T-helper 1 cell treated with Interleukin-12 subunit alpha and Interleukin-12 subunit beta and Interleukin-4 antibody, amounts not matched to agents 30 μg/mL and 1 μg/mL, for 36 hours (primary cell): Measurements from ENCODE around the gene COL4A2.

Experiments
- H3K27ac Mint-ChIP-seq: one replicate; pipeline ENCODE4 v1.8.0; 2021; ENCODE audit warnings: mild to moderate bottlenecking, mixed read lengths
- H3K27me3 Mint-ChIP-seq: one replicate; pipeline ENCODE4 v1.8.0; 2021; ENCODE audit warnings: low read depth, mixed read lengths
- H3K36me3 Mint-ChIP-seq: one replicate; pipeline ENCODE4 v1.8.0; 2021; ENCODE audit warnings: low read depth, mixed read lengths
- H3K4me1 Mint-ChIP-seq: one replicate; pipeline ENCODE4 v1.8.0; 2021; ENCODE audit warnings: low read depth, mixed read lengths
- H3K4me3 Mint-ChIP-seq: one replicate; pipeline ENCODE4 v1.8.0; 2021; ENCODE audit warnings: mild to moderate bottlenecking, moderate library complexity, mixed read lengths
- H3K9me3 Mint-ChIP-seq: one replicate; pipeline ENCODE4 v1.8.0; 2021; ENCODE audit warnings: mixed read lengths

COL4A2 gene

DNA sequence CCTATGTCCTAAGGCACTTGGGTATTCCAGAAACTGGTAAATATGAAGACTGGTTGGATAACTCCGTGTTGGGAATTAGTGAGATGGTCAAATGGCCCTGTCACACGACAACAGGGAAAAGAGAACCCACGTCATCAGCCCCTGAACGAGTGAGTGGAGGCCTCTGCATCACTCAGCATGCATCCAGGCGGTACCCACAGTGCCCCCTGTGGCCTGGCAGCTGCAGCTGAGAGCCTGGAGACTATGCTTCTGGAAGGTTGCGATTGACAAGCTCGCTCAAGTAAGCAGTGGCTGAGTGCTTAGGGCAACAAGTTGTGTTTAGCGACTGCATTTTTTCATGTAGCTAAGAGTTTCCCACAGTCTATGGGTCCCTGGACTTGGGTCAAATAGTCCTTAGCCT lies 55.9 kb downstream of the COL4A2 start:
- Mint-ChIP-seq H3K36me3 (no peaks in the 10 kb centered on the region), H3K4me3 (no peak overlapping the region), H3K27ac (no peak overlapping the region), H3K9me3 (no peaks in the 10 kb centered on the region), H3K4me1 (no peaks in the 10 kb centered on the region), H3K27me3 (peaks cover 7% of the 10 kb centered on the region)

GRCh38 chr13:110364081-110364480 lies 57.0 kb downstream of the COL4A2 start:
- H3K4me1 Mint-ChIP-seq = no peaks in the 10 kb centered on the region
- H3K4me3 Mint-ChIP-seq = no peak overlapping the region
- H3K36me3 Mint-ChIP-seq = no peaks in the 10 kb centered on the region
- peaks cover 7% of the 10 kb centered on the region for H3K27me3 Mint-ChIP-seq
- H3K9me3 Mint-ChIP-seq = no peaks in the 10 kb centered on the region
- no peak overlapping the region for H3K27ac Mint-ChIP-seq

GRCh38 chr13:110365876-110366275 lies 58.8 kb downstream of the COL4A2 start:
- peaks cover 9% of the 10 kb centered on the region for H3K27me3 Mint-ChIP-seq
- H3K4me3 Mint-ChIP-seq = no peak overlapping the region
- H3K27ac Mint-ChIP-seq = no peak overlapping the region
- no peaks in the 10 kb centered on the region for H3K36me3 Mint-ChIP-seq
- no peaks in the 10 kb centered on the region for H3K9me3 Mint-ChIP-seq
- H3K4me1 Mint-ChIP-seq = no peaks in the 10 kb centered on the region

DNA sequence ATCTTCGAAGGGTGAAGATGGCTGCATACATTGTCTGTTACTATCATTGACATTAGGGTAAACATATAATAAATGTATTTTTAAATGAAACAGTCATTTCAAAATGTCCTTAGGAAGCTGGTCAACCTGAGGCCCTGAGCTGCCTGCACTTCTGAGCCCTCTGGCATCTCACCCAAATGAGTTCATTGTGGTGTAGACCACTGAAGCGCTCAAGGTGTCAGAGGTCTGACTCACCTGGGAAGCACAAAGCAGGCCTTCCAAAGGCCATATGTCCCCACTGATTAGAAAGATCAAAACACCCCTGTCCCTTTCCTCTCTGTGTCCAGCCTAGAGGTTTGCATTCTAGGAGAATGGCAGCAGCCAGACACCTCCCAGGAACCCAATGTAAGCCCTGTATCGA lies 59.6 kb downstream of the COL4A2 start:
- H3K27ac Mint-ChIP-seq = no peak overlapping the region
- no peaks in the 10 kb centered on the region for H3K9me3 Mint-ChIP-seq
- no peaks in the 10 kb centered on the region for H3K4me1 Mint-ChIP-seq
- no peak overlapping the region for H3K4me3 Mint-ChIP-seq
- H3K36me3 Mint-ChIP-seq = no peaks in the 10 kb centered on the region
- peaks cover 14% of the 10 kb centered on the region for H3K27me3 Mint-ChIP-seq

- no peaks in the 10 kb centered on the region for H3K4me1 Mint-ChIP-seq
Observed at GRCh38 chr13:110367620-110368019, 60.5 kb downstream of the COL4A2 start.

GRCh38 chr13:110368408-110368807 lies 61.3 kb downstream of the COL4A2 start:
- Mint-ChIP-seq H3K36me3 (no peaks in the 10 kb centered on the region), H3K4me3 (no peak overlapping the region), H3K4me1 (no peaks in the 10 kb centered on the region), H3K9me3 (no peaks in the 10 kb centered on the region), H3K27me3 (peaks cover 27% of the 10 kb centered on the region), H3K27ac (no peak overlapping the region)

More at GRCh38 chr13:110367620-110368019, 60.5 kb downstream of the COL4A2 start:
- no peaks in the 10 kb centered on the region for H3K9me3 Mint-ChIP-seq
- no peaks in the 10 kb centered on the region for H3K36me3 Mint-ChIP-seq
- H3K27me3 Mint-ChIP-seq = peaks cover 19% of the 10 kb centered on the region
- H3K4me3 Mint-ChIP-seq = no peak overlapping the region
- H3K27ac Mint-ChIP-seq = no peak overlapping the region

DNA sequence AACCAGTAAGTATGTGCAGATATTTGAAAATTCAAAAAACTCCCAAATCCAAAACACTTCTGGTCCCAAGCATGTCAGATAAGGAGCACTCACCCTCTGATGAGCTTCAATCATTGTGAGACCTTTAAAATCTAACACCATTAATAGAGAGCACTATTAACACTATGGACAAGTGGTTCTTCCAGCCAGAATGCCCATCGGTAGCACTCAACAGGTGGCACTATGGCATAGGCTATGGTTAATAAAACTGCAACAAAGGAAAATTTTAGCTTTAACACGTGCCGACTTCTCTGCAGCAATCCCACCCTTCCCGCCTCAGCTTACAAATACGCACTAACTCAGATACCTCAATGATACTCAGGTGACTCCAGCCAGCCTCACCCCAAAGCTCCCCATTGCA lies 62.3 kb downstream of the COL4A2 start:
- Mint-ChIP-seq H3K4me3 (no peak overlapping the region), H3K4me1 (no peaks in the 10 kb centered on the region), H3K9me3 (no peaks in the 10 kb centered on the region), H3K36me3 (no peaks in the 10 kb centered on the region), H3K27ac (no peak overlapping the region), H3K27me3 (peaks cover 37% of the 10 kb centered on the region)

- Mint-ChIP-seq H3K4me3 (no peak overlapping the region), H3K4me1 (no peaks in the 10 kb centered on the region), H3K27me3 (peaks cover 44% of the 10 kb centered on the region), H3K27ac (no peak overlapping the region), H3K9me3 (no peaks in the 10 kb centered on the region), H3K36me3 (no peaks in the 10 kb centered on the region)
Observed at GRCh38 chr13:110371550-110372465, 64.7 kb downstream of the COL4A2 start.

DNA sequence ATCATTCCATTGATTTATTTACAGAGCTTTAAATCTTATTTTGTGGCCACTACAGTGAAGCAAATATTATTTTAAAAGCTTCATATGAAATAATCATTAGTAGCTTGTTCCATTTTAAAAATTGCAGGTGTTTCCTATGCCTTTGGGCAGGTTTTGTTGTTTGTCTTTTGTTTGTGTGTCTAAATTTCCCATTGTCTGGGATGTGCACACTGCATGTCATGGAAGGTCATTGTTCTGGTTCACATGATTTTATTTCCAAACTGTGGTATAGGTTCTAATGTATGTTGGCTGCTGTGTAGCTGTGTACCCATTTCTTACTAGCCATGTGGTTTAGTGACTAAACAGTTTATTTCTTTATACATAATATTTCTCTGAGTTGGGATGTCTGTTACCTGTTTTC lies 65.6 kb downstream of the COL4A2 start:
- Mint-ChIP-seq H3K9me3 (no peaks in the 10 kb centered on the region), H3K4me3 (no peak overlapping the region), H3K27me3 (peaks cover 43% of the 10 kb centered on the region), H3K27ac (no peak overlapping the region), H3K36me3 (no peaks in the 10 kb centered on the region), H3K4me1 (no peaks in the 10 kb centered on the region)

GRCh38 chr13:110373617-110374016 lies 66.5 kb downstream of the COL4A2 start:
- no peaks in the 10 kb centered on the region for H3K4me1 Mint-ChIP-seq
- H3K27ac Mint-ChIP-seq = no peak overlapping the region
- no peak overlapping the region for H3K4me3 Mint-ChIP-seq
- no peaks in the 10 kb centered on the region for H3K36me3 Mint-ChIP-seq
- H3K27me3 Mint-ChIP-seq = peaks cover 43% of the 10 kb centered on the region
- H3K9me3 Mint-ChIP-seq = no peaks in the 10 kb centered on the region

GRCh38 chr13:110374431-110375370 lies 67.6 kb downstream of the COL4A2 start:
- H3K9me3 Mint-ChIP-seq = no peaks in the 10 kb centered on the region
- no peaks in the 10 kb centered on the region for H3K4me1 Mint-ChIP-seq
- no peak overlapping the region for H3K4me3 Mint-ChIP-seq
- H3K27ac Mint-ChIP-seq = no peak overlapping the region
- no peaks in the 10 kb centered on the region for H3K36me3 Mint-ChIP-seq
- peaks cover 40% of the 10 kb centered on the region for H3K27me3 Mint-ChIP-seq

- Mint-ChIP-seq H3K27me3 (peaks cover 37% of the 10 kb centered on the region), H3K36me3 (no peaks in the 10 kb centered on the region), H3K4me3 (no peak overlapping the region), H3K4me1 (peaks cover 2% of the 10 kb centered on the region), H3K9me3 (peaks cover 8% of the 10 kb centered on the region), H3K27ac (no peak overlapping the region)
Observed at GRCh38 chr13:110376120-110376519, 69.0 kb downstream of the COL4A2 start.

- peaks cover 17% of the 10 kb centered on the region for H3K9me3 Mint-ChIP-seq
- H3K27me3 Mint-ChIP-seq = peaks cover 29% of the 10 kb centered on the region
- no peak overlapping the region for H3K4me3 Mint-ChIP-seq
- H3K4me1 Mint-ChIP-seq = peaks cover 2% of the 10 kb centered on the region
- no peak overlapping the region for H3K27ac Mint-ChIP-seq
- no peaks in the 10 kb centered on the region for H3K36me3 Mint-ChIP-seq
Observed at GRCh38 chr13:110377178-110377825, 70.2 kb downstream of the COL4A2 start.

DNA sequence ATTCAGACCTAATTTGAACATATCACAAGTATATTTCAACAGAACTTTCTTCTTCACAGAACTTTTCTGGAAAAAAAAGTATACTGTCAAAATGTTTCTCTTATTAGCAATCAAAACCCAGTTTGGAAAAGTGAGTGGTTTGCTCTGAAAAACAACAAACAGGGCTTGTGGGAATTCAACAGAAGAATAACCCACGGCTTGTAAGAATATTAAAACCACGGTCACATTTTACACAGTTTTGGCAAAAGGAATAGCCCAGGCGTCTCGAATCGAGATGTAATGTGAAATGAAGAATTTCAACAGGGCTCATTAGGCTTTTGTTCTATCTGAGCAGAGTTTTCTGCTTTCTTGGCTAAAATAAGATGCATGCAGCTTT lies 70.7 kb downstream of the COL4A2 start:
- no peaks in the 10 kb centered on the region for H3K36me3 Mint-ChIP-seq
- no peak overlapping the region for H3K4me3 Mint-ChIP-seq
- peaks cover 17% of the 10 kb centered on the region for H3K9me3 Mint-ChIP-seq
- H3K27me3 Mint-ChIP-seq = peaks cover 25% of the 10 kb centered on the region
- H3K27ac Mint-ChIP-seq = no peak overlapping the region
- H3K4me1 Mint-ChIP-seq = peaks cover 2% of the 10 kb centered on the region
